ENCODE measurements around the gene PTPA.
"Not testable (repeated sequence)": the region's sequence is repeated elsewhere in the genome, so short reads cannot be mapped to it uniquely, and the experiment has no call there.

PTPA gene

DNA sequence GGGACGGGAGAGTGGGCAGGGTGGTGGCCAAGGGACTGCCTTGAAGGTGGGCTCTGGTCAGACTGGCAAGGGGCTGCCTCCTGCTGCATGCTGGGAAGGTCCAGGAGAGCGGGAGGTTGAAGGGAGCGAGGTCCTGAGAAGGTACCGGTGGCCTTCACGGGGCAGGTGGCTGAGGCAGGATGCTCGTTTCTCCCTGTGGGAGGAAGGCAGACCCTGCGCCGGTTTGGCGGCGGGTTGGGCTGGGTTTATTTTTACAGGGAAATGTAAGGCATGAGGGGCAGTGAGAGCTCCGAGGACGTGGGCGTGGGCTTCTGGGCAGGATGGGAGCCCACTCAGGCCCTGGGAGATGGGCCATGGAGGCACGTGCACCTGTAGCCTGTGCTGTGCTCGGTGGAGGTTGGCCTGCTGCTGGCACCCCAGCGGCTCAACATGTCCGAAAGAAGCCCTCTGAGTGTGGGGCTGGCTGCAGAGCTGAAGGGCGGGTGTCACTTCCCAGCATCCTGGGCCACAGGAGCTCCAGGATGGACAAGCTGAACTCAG lies 39.5 kb downstream of the PTPA start:
- no peak for DNase-seq (ENCODE audit: extremely low read depth in 1 of 2, low read depth in 1 of 2)

DNA sequence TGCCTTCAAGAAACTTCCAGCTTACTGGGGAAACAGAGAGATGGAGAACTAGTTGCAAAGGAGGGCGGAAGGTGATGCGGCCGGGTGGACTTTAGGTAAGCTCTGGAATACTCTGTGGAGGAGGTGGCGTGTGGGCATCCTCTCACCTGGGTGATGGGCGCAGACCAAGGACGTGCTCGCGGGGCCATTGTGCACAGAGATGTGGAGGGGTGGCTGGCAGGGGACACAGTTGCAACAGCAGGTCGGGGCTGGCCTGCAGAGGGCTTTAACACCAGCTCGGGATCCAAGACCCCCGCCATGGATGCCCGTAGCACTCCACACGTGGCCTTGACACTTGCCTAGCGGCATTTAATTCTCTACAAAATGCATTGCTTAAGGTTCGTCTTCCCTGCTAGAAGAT lies 40.3 kb downstream of the PTPA start:
- no peak for DNase-seq (ENCODE audit: extremely low read depth in 1 of 2, low read depth in 1 of 2)

DNA sequence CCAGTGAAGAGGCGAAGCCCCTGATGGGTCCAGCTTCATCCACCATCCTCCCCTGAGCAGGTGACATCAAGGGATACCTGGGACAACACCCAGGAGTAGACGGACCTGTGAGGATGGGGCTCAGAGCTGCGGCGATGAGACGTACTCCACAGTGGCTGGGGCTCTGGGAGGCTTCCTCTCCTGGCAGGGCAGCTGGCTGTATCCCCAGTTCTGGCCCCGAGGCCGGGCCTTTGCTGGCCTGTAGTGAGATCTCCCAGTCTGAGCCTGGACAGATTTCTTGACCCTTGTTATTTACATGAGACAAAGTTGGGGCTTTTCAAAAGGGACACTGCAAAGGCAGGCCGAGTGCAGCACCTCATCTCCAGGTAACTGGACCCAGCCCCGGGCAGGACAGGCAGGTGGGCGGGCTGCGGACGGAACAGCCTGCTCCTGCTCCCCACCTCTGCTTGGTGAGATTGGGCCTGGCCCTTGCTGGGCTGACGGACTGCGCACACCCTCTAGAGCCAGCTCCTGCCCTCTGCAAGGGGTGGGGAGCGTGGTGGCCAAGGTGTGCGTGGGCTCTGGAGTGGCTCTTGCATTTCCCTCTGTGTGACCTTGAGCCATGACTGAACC lies 43.8 kb downstream of the PTPA start:
- DNase-seq (ENCODE audit: extremely low read depth in 1 of 2, low read depth in 1 of 2), result no peak

DNA sequence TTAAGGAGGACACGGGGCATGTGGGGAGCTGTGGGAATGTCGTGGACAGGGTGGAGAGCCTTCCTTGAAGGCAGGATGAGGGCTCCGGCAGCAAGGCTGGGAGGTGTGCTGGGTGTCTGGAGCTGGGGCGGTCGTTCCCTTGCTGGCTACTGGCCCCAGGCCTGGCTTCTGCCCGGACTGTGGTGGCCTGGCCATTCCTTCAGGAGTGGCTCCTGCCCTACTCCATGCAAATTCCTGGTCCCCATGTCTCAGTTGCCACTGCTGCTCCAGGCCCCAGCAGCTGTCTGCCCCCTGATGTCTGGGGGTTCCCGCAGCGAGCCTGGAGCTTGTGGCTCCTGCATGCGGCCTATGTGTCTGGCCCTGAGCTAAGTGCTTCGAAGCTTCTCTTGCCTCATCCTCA lies 44.9 kb downstream of the PTPA start:
- DNase-seq (ENCODE audit: extremely low read depth in 1 of 2, low read depth in 1 of 2), result no peak

DNA sequence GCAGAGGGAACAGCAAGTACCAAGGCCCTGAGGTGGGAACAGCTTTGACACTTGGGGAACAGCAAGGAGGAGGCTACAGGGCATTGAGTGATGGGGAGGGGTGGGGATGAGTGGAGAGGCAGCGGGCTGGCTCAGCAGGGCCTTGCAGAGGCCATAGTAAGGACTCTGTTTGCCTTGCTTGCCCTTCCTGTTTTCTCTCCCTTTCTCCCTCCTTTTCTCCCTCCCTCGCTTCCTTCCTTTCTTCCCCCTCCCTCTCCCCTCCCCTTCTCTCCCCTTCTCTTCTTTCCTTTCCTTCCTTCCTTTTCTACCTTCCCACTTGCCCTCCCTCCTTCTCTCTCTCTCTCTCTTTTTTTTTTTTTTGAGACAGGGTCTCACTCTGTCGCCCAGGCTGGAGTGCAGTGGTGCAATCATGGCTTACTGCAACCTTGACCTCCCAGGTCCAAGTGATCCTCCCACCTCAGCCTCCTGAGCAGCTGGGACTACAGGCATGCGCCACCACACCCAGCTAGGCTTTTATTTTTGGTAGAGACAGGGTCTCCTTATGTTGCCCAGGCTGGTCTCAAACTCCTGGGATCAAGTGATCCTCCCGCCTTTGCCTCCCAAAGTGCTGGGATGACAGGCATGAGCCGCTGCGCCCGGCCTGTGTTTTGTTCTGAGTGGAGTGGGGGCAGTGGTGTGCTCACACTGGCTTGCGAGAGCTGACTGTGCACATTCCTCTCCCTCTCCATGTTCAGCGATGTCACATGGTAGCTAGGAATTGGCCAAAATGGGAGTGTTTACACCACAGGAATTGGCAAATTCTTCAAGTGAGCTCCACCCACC lies 49.7 kb downstream of the PTPA start:
- no peak for DNase-seq (ENCODE audit: extremely low read depth in 1 of 2, low read depth in 1 of 2)

DNA sequence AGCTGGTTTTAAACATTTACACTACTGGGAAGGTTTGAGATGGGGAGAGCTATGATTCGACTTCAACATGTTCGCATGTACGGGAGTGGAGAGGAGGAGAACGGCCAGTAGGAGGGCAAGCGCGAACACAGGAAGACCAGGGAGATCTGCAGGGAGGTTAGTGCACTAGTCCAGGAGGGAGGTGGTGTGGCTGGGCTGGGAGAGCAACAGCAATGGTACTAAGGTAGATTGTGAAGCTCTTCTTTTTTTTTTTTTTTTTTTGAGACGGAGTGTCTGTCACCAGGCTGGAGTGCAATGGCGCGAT lies 50.3 kb downstream of the PTPA start:
- DNase-seq (ENCODE audit: extremely low read depth in 1 of 2, low read depth in 1 of 2), result no peak

DNA sequence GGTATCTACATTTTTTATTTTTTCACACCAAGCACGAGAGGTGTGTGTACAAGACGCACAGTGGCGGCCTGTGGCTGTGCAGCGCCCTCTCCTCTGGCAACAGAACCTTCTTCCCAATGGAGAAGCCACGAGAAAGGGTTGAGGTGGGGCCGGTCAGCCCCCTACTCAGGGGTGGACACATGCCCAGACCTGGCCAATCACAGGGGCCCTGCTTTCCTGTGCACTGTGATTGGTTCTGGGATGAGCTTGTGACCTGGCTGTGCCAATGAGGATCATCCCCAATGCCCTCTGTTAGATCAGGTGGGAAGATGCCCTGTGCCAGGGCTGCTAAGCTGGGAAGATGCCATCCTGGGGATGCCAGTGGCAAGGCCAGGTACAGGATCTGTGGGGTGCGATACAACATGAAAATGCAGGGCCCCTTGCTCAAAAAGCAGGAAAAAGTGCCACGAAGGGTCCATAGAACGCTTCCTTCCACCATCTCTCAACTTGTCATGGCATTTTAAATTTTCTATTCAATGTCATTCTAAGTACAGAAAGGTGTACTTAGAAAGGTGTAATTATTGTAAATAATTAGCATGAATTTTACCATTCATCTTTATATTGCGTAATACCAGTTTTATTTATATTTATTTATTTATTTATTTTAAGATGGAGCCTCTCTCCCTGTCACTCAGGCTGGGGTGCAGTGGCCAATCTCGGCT lies 51.4 kb downstream of the PTPA start:
- no peak for DNase-seq (ENCODE audit: extremely low read depth in 1 of 2, low read depth in 1 of 2)

DNA sequence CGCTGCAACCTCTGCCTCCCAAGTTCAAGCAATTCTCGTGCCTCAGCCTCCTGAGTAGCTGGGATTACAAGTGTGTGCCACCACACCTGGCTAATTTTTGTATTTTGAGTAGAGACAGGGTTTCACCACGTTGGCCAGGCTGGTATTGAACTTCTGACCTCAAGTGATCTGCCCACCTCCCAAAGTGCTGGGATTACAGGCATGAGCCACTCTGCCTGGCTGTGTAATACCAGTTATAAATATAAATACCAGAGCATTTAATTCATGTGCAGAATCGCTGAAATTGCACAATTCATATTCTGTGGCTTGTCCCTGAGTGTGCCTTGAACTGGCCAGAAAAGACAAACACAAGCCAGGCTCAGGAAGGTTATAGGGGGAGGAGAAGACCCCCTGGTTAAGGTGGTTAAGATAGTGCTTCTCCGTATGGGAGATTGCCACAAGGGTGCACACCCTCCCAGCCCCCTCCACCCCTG lies 52.0 kb downstream of the PTPA start:
- DNase-seq (ENCODE audit: extremely low read depth in 1 of 2, low read depth in 1 of 2), result not testable (repeated sequence)

DNA sequence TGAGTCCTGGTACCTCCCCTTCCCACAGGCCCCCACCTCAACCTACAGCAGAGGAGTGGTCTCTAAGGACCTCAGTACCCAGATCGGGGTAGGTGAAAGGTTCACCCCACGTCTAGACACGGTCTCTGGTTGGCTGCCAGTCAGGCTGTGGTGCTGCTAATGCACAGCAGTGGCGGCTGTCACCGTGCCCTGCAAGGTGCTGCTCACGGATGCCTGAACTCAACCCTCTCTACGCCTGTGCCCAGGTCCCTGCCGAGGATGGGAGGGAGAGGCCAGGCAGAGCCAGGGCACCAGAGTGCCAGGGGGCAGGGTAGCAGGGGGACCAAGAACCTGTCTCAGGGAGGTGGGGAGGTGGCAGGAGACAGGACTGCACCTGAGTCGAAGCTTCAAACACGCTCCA lies 52.5 kb downstream of the PTPA start:
- no peak for DNase-seq (ENCODE audit: extremely low read depth in 1 of 2, low read depth in 1 of 2)

DNA sequence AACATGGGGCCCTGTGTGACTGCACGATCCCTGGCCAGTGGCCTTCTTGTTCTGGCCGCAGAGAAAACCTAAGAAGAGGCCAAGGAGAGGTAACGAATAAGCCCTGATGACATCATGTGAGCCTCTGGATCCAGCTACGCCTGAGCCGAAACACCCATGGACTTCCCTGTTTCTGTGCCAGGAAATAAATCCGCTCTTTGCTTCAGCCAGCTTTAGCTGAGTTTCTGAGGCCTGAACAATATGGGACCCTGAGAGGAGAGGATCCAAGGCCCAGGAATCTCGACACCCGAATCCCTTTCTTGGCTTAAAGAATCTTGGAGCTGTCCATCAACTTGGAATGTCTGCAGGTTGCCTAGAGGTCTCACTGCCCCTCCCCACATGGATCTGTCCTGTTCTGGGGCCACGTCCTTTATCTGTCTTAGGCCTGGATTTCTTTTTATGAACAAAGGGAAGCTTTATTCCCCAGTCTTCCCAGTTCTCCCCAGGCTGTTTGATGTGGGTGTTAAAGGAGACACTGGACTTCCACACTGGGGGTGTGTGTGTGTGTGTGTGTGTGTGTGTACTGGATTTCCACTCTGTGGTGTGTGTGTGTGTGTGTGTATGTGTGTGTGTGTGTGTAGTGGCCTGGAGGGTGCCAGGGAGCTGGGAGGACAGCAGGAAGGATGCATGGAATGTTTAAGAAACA lies 53.2 kb downstream of the PTPA start:
- DNase-seq (ENCODE audit: extremely low read depth in 1 of 2, low read depth in 1 of 2), result no peak

DNA sequence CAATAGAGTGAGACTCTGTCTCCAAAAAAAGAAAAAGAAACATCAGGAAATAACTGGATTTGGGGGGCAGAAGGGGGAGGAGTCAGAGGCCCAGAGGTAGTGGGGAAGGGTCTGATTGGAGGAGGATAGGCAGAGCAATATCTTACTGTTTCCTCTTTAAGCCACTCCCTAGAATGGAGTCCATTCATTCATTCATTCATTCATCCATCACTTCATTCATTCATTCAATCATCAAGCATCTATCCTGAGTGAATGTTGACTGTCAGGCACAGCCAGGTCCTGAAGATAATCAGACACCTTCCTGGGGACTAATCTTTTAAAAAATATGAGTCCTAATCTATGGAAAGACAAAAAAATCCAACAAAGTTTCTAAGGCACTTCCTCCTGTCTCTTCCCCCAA lies 54.0 kb downstream of the PTPA start:
- no peak for DNase-seq (ENCODE audit: extremely low read depth in 1 of 2, low read depth in 1 of 2)

DNA sequence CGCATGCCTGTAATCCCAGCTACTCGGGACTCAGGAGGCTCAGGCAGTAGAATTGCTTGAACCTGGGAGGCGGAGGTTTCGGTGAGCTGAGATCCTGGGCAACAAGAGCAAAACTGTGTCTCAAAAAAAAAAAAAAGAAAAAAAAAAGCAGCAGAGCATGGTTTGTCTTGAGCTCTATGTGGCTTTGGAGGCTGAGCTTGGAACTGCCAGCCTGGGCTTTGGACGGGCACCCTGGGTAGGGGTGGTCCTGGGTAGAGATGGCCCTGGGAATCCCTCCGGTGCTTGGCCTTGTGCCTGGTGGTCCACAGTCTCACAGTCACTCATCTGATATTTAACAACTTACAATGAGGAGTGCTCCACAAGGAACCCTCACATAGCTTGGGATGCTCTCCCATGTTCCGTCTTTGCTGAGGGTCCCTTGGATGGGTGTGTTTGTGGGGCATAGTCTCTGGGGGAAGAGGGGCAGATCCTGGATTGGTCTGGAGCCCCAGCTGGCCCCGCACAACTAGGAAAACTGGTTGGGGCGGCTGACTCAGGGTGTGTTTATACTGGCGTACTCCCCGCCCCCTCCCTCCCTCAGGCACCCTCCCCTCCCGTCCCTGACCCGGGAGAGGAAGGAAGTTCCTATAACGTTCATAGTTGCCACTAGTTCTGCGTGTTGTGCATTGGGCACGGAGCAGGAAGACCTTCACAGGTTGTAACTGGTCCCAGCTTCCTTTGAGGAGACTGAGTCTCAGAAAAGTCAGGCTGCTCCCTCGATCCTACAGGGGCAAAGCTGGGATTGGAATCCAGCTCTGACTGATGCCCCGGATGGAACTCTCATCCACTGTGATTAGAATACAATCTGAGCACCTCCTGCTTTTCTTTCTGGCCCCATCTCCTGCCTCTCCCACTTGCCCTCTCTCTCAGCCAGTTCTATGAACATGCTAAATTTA lies 55.7 kb downstream of the PTPA start:
- no peak for DNase-seq (ENCODE audit: extremely low read depth in 1 of 2, low read depth in 1 of 2)

DNA sequence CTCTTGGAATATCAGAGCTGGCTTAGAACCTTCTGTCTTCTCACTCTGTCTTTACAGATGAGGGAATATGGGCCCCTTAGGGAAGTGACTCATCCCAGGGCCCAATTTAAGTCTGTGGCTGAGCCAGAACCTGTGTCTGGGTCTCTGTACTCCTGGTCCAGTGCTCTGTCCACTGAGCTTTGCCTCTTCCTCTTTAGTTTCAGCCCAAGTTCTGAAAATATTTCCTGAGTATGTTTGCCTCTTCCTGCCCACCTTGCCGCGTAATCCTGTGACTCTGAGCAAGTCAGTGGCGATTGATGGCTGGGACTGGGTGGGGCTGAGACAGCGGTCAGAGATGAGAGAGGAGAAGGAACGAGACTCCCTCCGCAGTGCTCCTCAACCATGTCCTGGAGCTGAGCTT lies 59.0 kb downstream of the PTPA start:
- no peak for DNase-seq (ENCODE audit: extremely low read depth in 1 of 2, low read depth in 1 of 2)

DNA sequence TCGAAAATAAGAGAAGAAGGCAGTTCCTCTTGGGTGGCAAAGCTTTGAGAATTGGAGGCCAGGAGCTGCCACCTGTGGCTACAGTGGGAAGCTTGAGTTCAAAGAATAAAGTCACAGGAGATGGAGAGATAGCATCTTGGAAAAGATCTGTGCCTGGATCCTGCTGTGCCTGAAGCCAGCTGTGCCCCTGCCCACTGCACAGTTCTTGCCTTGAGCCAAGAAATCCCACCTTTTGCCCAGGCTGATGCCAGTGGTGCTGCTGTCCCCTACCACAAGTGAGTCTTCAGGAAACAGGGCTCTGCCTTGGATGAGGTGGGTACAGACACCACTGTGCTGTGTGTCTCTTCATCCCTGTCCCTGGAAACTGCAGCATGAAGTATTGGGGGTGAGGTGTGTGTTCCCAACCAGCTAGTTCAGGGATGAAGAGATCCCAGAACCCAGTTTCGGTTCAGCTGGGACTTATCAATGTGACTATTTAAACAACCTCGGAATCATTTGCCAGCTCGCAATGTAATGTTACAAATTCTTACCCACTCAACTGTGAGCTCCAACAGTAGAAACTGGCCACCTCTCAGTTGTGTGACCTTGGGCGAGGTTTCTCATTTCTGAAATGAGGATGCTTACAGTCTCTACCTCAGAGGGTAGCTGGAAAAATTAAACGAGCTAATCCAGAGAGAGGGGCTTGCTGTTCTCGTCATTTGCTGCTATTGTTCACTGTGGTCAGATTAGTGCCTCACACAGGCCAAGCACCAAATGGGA lies 61.0 kb downstream of the PTPA start:
- no peak for DNase-seq (ENCODE audit: extremely low read depth in 1 of 2, low read depth in 1 of 2)

DNA sequence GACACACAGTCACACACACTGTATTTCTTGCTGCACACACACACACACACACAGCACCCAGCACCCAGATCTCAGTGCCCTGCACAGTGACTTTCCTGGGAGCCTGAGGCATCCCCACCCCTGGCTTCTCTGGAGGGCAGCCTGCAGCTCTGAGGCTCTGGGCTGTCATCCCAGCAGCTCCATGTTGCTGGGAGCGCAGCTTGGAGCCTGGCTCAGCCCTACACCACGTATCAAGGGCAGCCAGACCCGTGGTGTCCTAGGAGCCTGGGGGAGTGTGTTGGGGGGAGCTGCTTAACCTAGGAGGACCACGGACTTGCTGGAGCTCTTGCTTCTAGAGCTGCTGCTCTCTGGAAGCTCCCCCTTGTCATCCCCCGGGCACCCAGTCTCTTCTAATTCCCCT lies 61.6 kb downstream of the PTPA start:
- no peak for DNase-seq (ENCODE audit: extremely low read depth in 1 of 2, low read depth in 1 of 2)

DNA sequence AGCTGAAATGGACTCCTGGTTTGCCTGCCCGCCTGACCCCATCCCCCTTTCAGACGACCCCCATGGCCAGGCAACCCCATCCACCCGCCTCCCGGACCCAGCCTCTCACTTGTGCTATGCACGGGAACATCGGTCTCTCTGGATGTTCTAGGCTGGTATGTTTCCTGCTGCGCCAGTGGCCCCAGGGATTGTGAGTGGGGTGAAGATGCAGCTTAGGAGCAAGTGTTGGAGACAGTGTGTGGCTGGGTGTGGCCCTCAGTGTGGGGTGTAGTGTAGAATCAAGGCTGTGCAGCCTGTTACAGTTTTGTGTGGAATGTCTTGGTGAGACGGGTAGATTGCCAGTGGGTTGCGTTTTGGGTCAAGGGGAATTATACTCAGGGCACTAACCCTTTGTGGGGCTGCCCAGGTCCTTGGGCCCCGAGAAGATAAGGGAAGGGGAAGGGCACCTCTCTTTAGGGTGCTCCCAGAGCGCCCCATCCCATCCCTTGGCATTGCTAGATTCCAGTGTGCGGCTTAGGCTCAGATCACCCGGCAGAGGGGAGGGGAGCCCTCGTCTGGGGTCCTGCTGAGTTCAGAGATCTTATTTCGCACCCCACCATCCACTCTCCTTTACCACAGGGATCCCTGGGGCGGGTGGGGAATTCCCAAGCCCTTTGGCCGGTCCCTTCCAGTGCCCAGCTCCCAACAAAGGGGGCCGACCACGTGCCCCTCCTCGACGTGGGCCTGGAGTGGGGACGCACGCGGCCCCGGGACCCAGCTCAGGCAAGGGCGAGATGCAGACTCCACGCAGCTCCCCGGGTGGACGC lies 62.3 kb downstream of the PTPA start:
- DNase-seq (ENCODE audit: extremely low read depth in 1 of 2, low read depth in 1 of 2), result no peak

DNA sequence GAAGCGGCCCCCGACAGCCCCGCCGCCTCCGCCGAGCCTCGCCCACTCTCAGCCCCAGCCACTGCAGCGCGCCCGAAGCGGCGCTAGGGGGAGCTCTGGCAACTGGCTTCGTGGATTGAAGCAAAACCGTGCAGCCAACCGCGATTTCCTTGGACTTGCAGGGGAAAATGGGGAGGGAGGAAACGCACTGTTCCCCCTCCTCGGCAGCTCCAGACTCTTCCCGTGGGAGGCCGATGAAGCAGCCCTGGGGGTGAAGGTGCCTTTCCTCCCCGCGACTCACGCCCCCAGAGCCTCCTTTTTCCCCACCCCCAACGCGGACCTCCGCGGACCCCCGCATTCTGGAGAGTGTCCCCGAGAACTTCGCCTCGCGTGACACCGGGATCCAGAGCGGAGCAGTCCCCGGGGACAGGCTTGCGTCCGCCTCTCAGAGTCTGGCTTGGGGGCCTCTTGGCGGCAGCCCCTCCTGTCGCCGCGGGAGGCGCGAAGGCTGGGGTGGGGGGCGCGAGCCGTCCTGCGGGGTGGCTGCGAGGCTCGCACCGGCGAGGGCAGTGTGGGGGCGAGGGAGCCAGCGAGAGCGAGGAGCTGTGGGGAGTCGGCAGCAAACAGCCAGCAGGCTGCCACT lies 63.0 kb downstream of the PTPA start:
- DNase-seq (ENCODE audit: extremely low read depth in 1 of 2, low read depth in 1 of 2), result peak; percentile 48 to 71

All from activated CD8-positive, alpha-beta memory T cell treated with anti-CD3 and anti-CD28 coated beads for 1 hour (primary cell).